HepG2 (cell line): ENCODE results near the gene CTNNA2. TPM values are rescaled to one million over a fixed set of nuclear protein-coding genes. Genes with fewer than 3 reads are reported as not detected.

Experiments used
- ATAC-seq: fragments of 200-7000 bp; cut with Tn5 transposase; 3 replicates; pipeline ENCODE4 v1.9.1; 2020; ENCODE audit warnings: mild to moderate bottlenecking, moderate library complexity
- BruUV-seq: library from RNA; stranded (reverse); fragments of 400-500 nt; replicated peaks from 2 replicates; lab custom pipeline; 2021; lab: Mats Ljungman, UMichigan
- CTCF ChIA-PET: fragments of 300-600 bp; formaldehyde crosslinking; extraction: SDS; loops from one replicate; lab custom pipeline; 2021; ENCODE audit warnings: low total read pairs, inconsistent platforms, low intra/inter-chr PET ratio; lab: Yijun Ruan, JAX
- POLR2A ChIA-PET: fragments of 350-600 bp; sonication (Branson Sonifier 250); formaldehyde crosslinking; loops from one replicate; lab custom pipeline; 2020; ENCODE audit warnings: antibody characterized with exemption, inconsistent platforms; lab: Yijun Ruan, JAX
- DNase-seq: peaks from one replicate; pipeline ENCODE4 v3.0.0-alpha.2; 2015; ENCODE audit warnings: low spot score
- FAIRE-seq: peaks from 3 replicates; lab custom pipeline; 2011; peaks lifted over from hg19 to GRCh38; lab: Jason Lieb, UNC
- H2AFZ ChIP-seq: one replicate; pipeline ENCODE4 v1.6.1; 2011; ENCODE audit warnings: low read length, inconsistent platforms
- H3K27ac ChIP-seq: fragments of 300-600 bp; 3 replicates; pipeline ENCODE4 v1.8.0; 2011; ENCODE audit warnings: mixed run types, mild to moderate bottlenecking, mixed read lengths, low read length, inconsistent platforms; ENCODE audit not compliant: insufficient read depth; ENCODE audit errors: extremely low read length
- H3K27me3 ChIP-seq, 2 experiments: fragments of 200-600 bp in 1 of 2; 2 replicates in 1 of 2; 3 replicates in 1 of 2; pipeline versions ENCODE4 v1.6.0 to v1.8.0; 2011; ENCODE audit warnings: low read length in 2 of 2, mild to moderate bottlenecking in 2 of 2, moderate library complexity in 2 of 2, inconsistent platforms in 1 of 2; ENCODE audit not compliant: insufficient read depth in 2 of 2, control insufficient read depth in 1 of 2
- H3K36me3 ChIP-seq, 2 experiments: fragments of 200-600 bp in 1 of 2; replicated peaks in 1 of 2; 2 replicates in 1 of 2; 3 replicates in 1 of 2; pipeline versions ENCODE4 v1.5.1 to v1.8.0; 2011; ENCODE audit warnings: low read length in 2 of 2, inconsistent platforms in 1 of 2; ENCODE audit not compliant: insufficient read depth in 2 of 2, control insufficient read depth in 1 of 2
- H3K4me1 ChIP-seq: 2 replicates; pipeline ENCODE4 v1.5.1; 2012; ENCODE audit warnings: low read length, inconsistent platforms; ENCODE audit not compliant: insufficient read depth
- H3K4me2 ChIP-seq: 2 replicates; pipeline ENCODE4 v1.6.0; 2011; ENCODE audit warnings: low read depth, low read length, inconsistent platforms
- H3K4me3 ChIP-seq, 3 experiments: fragments of 200-600 bp in 1 of 3; sonication (generic), shearing (Covaris generic) in 1 of 3; replicated peaks in 1 of 3; 2 replicates each; pipeline ENCODE4 v1.5.1; 2011 to 2016; ENCODE audit warnings: low read length in 3 of 3, inconsistent platforms in 2 of 3, low read depth in 2 of 3, mild to moderate bottlenecking in 2 of 3, control low read depth in 1 of 3, mixed read lengths in 1 of 3; ENCODE audit not compliant: insufficient read depth in 1 of 3
- H3K79me2 ChIP-seq: one replicate; pipeline ENCODE4 v1.6.1; 2011; ENCODE audit warnings: low read length, inconsistent platforms; ENCODE audit not compliant: insufficient read depth
- H3K9ac ChIP-seq: 2 replicates; pipeline ENCODE4 v1.6.0; 2011; ENCODE audit warnings: mild to moderate bottlenecking, low read depth, low read length, inconsistent platforms; ENCODE audit not compliant: insufficient read depth
- H3K9me3 ChIP-seq: 2 replicates; pipeline ENCODE4 v1.5.1; 2012; ENCODE audit warnings: mild to moderate bottlenecking, low read length
- H4K20me1 ChIP-seq: 2 replicates; pipeline ENCODE4 v1.6.0; 2011; ENCODE audit warnings: inconsistent platforms, mild to moderate bottlenecking, low read length, moderate library complexity; ENCODE audit not compliant: insufficient read depth
- BHLHE40 ChIP-seq: IDR thresholded peaks from 2 replicates; pipeline ENCODE4 v1.6.1; 2011; ENCODE audit warnings: low read length, improper control_type of control experiment
- CEBPG ChIP-seq: IDR thresholded peaks from 2 replicates; pipeline ENCODE4 v1.6.1; 2016
- DNMT1 ChIP-seq: sonication (generic); formaldehyde crosslinking; IDR thresholded peaks from 2 replicates; pipeline ENCODE4 v1.5.1; 2020; ENCODE audit warnings: mild to moderate bottlenecking, missing genetic modification reagents
- HHEX ChIP-seq: IDR thresholded peaks from 2 replicates; pipeline ENCODE4 v1.6.1; 2016; ENCODE audit warnings: control low read depth
- HOXA7 ChIP-seq: sonication (generic); formaldehyde crosslinking; IDR thresholded peaks from 2 replicates; pipeline ENCODE4 v1.8.1; 2022; ENCODE audit warnings: mild to moderate bottlenecking, missing genetic modification reagents, moderate library complexity
- KLF15 ChIP-seq: sonication (generic); formaldehyde crosslinking; IDR thresholded peaks from 2 replicates; pipeline ENCODE4 v1.8.1; 2023; ENCODE audit warnings: borderline replicate concordance, mild to moderate bottlenecking, inconsistent platforms, missing genetic modification reagents, mixed read lengths
- MZF1 ChIP-seq: sonication (generic); formaldehyde crosslinking; IDR thresholded peaks from 2 replicates; pipeline ENCODE4 v1.8.1; 2023; ENCODE audit warnings: mild to moderate bottlenecking, missing genetic modification reagents, borderline replicate concordance
- PHF20 ChIP-seq: sonication (generic); formaldehyde crosslinking; IDR thresholded peaks from 2 replicates; pipeline ENCODE4 v1.5.0; 2020; ENCODE audit warnings: mild to moderate bottlenecking, missing genetic modification reagents
- POLR2AphosphoS5 ChIP-seq: IDR thresholded peaks from 2 replicates; pipeline ENCODE4 v1.6.1; 2012; ENCODE audit warnings: low read depth, low read length
- RNF219 ChIP-seq: sonication (generic); formaldehyde crosslinking; IDR thresholded peaks from 2 replicates; pipeline ENCODE4 v1.5.0; 2020; ENCODE audit warnings: mild to moderate bottlenecking, missing genetic modification reagents
- SIX1 ChIP-seq: sonication (generic); formaldehyde crosslinking; IDR thresholded peaks from 2 replicates; pipeline ENCODE4 v1.4.0; 2020; ENCODE audit warnings: missing genetic modification reagents, borderline replicate concordance
- TFAP4 ChIP-seq: sonication (generic); IDR thresholded peaks from 2 replicates; pipeline ENCODE4 v1.6.1; 2016; ENCODE audit warnings: low read depth, borderline replicate concordance
- ZEB1 ChIP-seq: IDR thresholded peaks from 2 replicates; pipeline ENCODE4 v1.6.1; 2012; ENCODE audit warnings: mild to moderate bottlenecking, low read depth, inconsistent platforms; ENCODE audit not compliant: insufficient replicate concordance
- ZNF205 ChIP-seq: IDR thresholded peaks from 2 replicates; pipeline ENCODE4 v1.6.1; 2018; ENCODE audit warnings: missing biosample characterization, missing genetic modification reagents
- ZNF468 ChIP-seq: sonication (generic); formaldehyde crosslinking; IDR thresholded peaks from 2 replicates; pipeline ENCODE4 v1.8.0; 2022; ENCODE audit warnings: mild to moderate bottlenecking, moderate library complexity, missing genetic modification reagents
- ZNF75D ChIP-seq: sonication (generic); formaldehyde crosslinking; IDR thresholded peaks from 2 replicates; pipeline ENCODE4 v1.8.1; 2023; ENCODE audit warnings: missing genetic modification reagents, mild to moderate bottlenecking, borderline replicate concordance
- ZNF777 ChIP-seq: sonication (generic); formaldehyde crosslinking; IDR thresholded peaks from 2 replicates; pipeline ENCODE4 v1.4.0; 2020; ENCODE audit warnings: missing genetic modification reagents
- ZSCAN21 ChIP-seq: sonication (generic); formaldehyde crosslinking; IDR thresholded peaks from 2 replicates; pipeline ENCODE4 v1.8.0; 2022; ENCODE audit warnings: mild to moderate bottlenecking, missing genetic modification reagents, moderate library complexity, borderline replicate concordance
- WGBS: methylation state at CpG from one replicate; pipeline ENCODE4 v1.1.6; 2017; ENCODE audit warnings: low lambda C conversion rate; 5-methylcytosine and 5-hydroxymethylcytosine counted together
- in situ Hi-C: cut with HindIII; loops from 2 replicates; pipeline ENCODE4 v1.10.0; 2017; ENCODE audit warnings: low pct_unique_long_range_greater_than_20kb; ENCODE audit not compliant: extremely low pct_ligation_motif_present
- intact Hi-C: fragments of 100-400 bp; cut with micrococcal nuclease; formaldehyde crosslinking; loops from one replicate; pipeline ENCODE4 v1.10.0; 2022; ENCODE audit not compliant: unreplicated experiment
- polyA plus RNA-seq, 8 experiments: library from polyadenylated mRNA; depleted of rRNA in 3 of 8; stranded (reverse) in 7 of 8; unstranded in 1 of 8; fragments of >200 nt; fragmentation: Illumina TruSeq in 4 of 8; extraction: Trizol in 4 of 8; gene quantifications; 2 replicates each; pipeline versions ENCODE4 v1.2.1 to v1.2.3, GENCODE V29; 2011 to 2016; ENCODE audit warnings: low read depth in 4 of 8, missing spikeins in 1 of 8, mixed read lengths in 1 of 8; ENCODE audit not compliant: insufficient read depth in 1 of 8
- total RNA-seq, 5 experiments: library from RNA; depleted of rRNA; stranded (reverse); fragments of >200 nt; fragmentation: Illumina TruSeq; extraction: Trizol; gene quantifications; 2 replicates each; pipeline ENCODE4 v1.2.3, GENCODE V29; 2016; ENCODE audit warnings: low read depth in 1 of 5

The CTNNA2 gene
- total and polyA plus RNA-seq, 2 of the 13 experiments (the other 11 are each of a cell fraction or from before 2014, with no cell fraction given), result not detected

GRCh38 chr2:80351231-80351630 lies 838.4 kb downstream of the CTNNA2 start:
- no peaks in the 10 kb centered on the region for H3K27me3 ChIP-seq
- ChIA-PET CTCF (no interaction called here), POLR2A (no interaction called here)
- H3K4me2 ChIP-seq, result no peak overlapping the region
- no peaks in the 10 kb centered on the region for H4K20me1 ChIP-seq
- DNase-seq, result no peak
- no peak overlapping the region for H3K9ac ChIP-seq
- H3K9me3 ChIP-seq, result peaks cover 19% of the 10 kb centered on the region
- BruUV-seq, result no TSS peak
- WGBS, result 33% methylated on average over 3 of the region's 3 CpGs
- no peak overlapping the region for H2AFZ ChIP-seq
- TF ChIP-seq BHLHE40, result no peak
- no peak for TF ChIP-seq RNF219
- no peak for TF ChIP-seq TFAP4
- TF ChIP-seq ZNF75D (CRISPR knock-in tag), result no peak
- no peak for ATAC-seq
- in situ Hi-C loops, result no loop called here
- no peak overlapping the region for H3K27ac ChIP-seq
- H3K36me3 ChIP-seq, result no peaks in the 10 kb centered on the region
- H3K4me3 ChIP-seq, result no peak overlapping the region
- intact Hi-C loops, result no loop called here
- no peaks in the 10 kb centered on the region for H3K4me1 ChIP-seq
- H3K79me2 ChIP-seq, result no peaks in the 10 kb centered on the region
- no peak for FAIRE-seq

- Histone ChIP-seq H3K4me1 (no peaks in the 10 kb centered on the region), H3K79me2 (no peaks in the 10 kb centered on the region), H3K4me2 (no peak overlapping the region), H3K9ac (no peak overlapping the region), H4K20me1 (no peaks in the 10 kb centered on the region), H3K27ac (no peak overlapping the region), H2AFZ (no peak overlapping the region), H3K9me3 (peaks cover 30% of the 10 kb centered on the region), H3K27me3 (no peaks in the 10 kb centered on the region), H3K4me3 (no peak overlapping the region), H3K36me3 (no peaks in the 10 kb centered on the region)
- DNase-seq, result no peak
- ATAC-seq, result no peak
- ChIA-PET CTCF (no interaction called here), POLR2A (no interaction called here)
- intact Hi-C loops, result no loop called here
- WGBS, result 0% methylated on average over 1 of the region's 1 CpG
- no peak for FAIRE-seq
- in situ Hi-C loops, result no loop called here
- BruUV-seq, result no TSS peak
- TF ChIP-seq MZF1 (CRISPR knock-in tag), result no peak
- TF ChIP-seq ZNF205 (CRISPR knock-in tag), result no peak
- TF ChIP-seq DNMT1, result no peak
- no peak for TF ChIP-seq POLR2AphosphoS5
- TF ChIP-seq ZSCAN21, result no peak
- no peak for TF ChIP-seq HHEX (CRISPR knock-in tag)
- no peak for TF ChIP-seq PHF20 (CRISPR knock-in tag)
- TF ChIP-seq CEBPG (CRISPR knock-in tag), result no peak
- no peak for TF ChIP-seq ZEB1
- no peak for TF ChIP-seq SIX1 (CRISPR knock-in tag)
- no peak for TF ChIP-seq HOXA7 (CRISPR knock-in tag)
- no peak for TF ChIP-seq ZNF468 (CRISPR knock-in tag)
- TF ChIP-seq KLF15 (CRISPR knock-in tag), result no peak
- no peak for TF ChIP-seq ZNF777 (CRISPR knock-in tag)
Observed at GRCh38 chr2:80354858-80355257, 842.0 kb downstream of the CTNNA2 start.
